8988T (cell line): ENCODE measurements around the gene LONRF3.
"Not testable (repeated sequence)": the region's sequence is repeated elsewhere in the genome, so short reads cannot be mapped to it uniquely, and the experiment has no call there.

Source experiments
- DNase-seq: peaks from one replicate; pipeline ENCODE4 v3.0.0; 2011

Gene LONRF3

DNA sequence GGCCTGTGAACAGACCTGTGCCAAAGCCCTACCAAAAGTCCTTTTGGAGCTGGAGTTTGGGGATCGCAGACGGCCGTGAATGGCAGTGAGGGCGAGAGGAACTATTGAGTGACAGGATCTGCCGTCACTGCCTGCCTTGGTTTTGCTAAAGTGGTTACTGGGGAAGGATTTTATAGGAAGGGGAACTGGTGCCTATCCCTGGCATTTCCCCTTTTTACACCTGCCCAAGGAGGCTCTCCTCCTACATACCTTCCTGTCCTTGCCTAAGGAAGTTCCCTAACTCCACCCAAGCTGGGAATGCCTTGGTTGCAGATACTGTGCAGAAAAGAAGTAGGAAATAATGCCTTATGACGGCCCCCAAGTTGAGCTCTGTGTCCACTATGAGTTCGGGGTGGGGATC, 14.5 kb downstream of the LONRF3 start:
- DNase-seq, result no peak

DNA sequence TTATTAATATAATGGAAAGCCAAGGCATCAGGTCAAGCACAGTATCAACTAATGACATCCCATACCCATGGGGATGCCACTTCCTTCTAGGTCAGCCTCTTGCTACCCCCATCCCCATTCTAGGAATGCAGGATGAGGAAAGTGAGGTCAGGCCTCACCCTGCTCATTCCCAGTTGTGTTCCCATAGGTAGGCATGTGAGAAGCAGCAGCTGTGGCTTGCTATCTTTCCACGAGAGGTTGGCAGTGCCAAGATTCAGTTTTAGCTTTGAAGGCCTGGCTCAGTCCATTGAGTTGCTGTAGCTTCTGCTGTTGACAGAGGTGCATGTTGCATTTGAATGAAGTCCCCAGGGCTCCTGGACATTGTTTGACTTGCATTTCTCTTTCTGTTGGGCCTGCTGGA, 15.5 kb downstream of the LONRF3 start:
- DNase-seq, result no peak

DNA sequence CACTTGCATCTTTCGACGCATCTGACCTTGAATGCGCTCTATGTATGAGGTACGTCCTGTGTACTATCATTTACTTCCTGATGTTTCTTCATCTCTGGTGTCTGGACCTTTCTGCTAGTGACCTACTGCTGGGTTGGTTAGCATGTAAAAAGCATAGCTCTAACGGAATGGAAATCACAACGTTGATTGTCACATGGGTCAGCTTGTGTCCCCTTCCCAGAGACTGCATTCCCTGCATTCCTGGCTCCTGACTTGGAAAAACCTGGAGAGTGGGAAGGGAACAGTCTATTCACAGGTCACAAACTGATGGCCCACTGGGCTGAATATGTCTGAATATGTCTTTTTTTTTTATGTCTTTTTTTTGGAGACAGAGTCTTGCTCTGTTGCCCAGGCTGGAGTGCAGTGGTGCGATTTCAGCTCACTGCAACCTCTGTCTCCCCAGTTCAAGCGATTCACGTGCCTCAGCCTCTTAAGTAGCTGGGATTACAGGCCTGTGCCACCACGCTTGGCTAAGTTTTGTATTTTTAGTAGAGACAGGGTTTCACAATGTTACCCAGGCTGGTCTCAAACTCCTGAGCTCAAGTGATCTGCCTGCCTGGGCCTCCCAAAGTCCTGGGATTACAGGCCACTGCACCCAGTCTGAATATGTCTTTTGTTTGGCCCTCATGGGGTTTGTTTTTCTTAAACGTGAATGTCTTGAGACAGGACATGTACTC, 16.3 kb downstream of the LONRF3 start:
- no peak for DNase-seq

GRCh38 chrX:118992441-118993121, 18.2 kb downstream of the LONRF3 start:
- DNase-seq, result not testable (repeated sequence)

GRCh38 chrX:119003462-119003861, 29.0 kb downstream of the LONRF3 start:
- DNase-seq, result no peak

GRCh38 chrX:119004920-119005524, 30.6 kb downstream of the LONRF3 start:
- DNase-seq, result peak; percentile 32

DNA sequence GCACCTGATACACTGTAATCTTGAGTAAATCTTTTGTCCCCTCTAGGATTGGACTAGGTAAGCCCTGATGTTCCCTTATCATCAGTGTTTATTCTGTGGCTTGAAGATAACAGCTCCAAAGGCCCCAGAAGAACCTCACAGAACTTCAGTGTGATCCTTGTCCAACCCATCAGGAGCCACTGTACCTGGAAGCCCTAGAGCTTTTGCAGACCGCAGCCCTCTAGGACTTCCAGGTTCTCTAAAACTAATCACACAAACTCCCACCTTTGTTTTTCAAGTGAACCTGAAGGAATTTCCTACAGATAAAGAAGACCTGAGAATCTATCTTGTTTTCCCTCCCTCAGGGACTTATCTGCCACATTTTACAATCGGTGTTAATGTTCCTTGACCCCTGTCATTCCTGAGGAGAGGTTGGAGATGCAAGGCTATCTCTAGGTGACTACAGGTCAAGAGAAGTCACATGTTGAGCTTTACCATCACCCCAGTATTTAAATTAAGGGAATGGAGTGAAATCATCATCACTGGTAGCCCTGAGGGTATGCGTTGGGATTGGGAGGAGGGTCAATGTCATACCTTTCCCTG, 32.9 kb downstream of the LONRF3 start:
- no peak for DNase-seq

DNA sequence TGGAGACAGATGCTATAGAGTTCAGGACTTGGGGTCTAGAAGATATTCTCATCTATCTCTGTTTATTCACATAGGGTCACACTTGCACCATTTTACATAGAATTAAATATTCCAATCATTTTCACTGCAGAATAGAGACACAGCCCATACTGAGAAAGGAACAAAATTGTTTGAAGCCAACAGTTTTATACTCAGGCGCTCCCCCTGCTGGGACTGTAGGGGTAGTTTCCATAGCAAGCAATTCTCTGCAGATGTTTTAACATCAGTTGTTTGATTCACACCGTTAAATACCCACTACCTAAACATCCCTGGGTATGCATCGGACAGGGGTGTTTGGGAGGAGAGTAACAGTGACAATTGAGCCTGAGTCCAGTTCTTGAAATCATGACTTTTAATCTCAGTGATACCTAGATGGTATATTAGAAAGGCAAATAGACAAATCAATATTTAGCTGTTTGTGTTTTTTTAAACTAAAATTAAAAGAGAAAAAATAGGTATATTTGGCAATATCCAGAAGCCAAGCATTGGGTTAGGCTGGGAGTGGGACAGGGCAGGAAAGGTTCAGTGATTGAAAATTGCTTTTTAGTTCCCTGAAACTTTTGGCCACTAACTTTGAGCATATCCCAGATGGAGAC, 33.8 kb downstream of the LONRF3 start:
- DNase-seq, result peak; percentile 31

DNA sequence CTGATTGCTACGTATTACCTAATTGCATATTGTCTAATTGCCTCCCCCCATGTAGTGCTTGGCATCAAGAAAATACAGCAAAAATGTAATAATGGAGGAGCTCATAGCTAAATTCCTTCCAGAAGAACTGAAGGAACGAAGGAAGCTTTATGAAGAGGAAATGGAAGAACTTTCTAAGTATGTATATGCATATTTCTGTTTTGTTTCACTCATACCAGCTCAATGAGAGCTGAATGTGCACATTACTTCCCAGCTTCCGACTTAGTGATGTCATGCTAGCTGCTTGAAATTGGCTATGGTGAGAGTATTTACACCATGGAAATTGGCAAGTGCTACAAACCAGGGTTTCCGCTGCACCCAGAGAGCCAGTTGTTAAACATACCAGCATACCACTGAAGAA, 34.7 kb downstream of the LONRF3 start:
- DNase-seq, result no peak

- no peak for DNase-seq
Observed at GRCh38 chrX:119010491-119010890, 36.1 kb downstream of the LONRF3 start.

DNA sequence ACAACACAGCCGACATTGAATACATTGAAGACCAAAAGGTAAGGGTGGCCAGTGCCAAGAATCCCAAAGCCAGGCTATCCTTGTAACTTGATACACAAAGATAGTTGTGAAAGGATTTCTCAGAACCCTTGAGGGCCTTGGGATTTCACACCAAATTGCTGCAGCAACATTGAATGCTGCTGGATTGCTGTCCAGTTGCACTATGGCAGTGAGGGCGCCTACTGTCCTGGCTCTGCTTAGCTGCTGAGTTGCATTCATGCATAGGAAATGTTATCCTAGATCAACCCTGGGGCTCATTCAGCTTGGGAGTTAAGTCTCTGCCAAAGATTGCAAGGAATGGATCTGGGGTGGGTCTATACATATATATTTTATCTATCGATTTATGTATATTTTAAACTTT, 38.7 kb downstream of the LONRF3 start:
- no peak for DNase-seq

DNA sequence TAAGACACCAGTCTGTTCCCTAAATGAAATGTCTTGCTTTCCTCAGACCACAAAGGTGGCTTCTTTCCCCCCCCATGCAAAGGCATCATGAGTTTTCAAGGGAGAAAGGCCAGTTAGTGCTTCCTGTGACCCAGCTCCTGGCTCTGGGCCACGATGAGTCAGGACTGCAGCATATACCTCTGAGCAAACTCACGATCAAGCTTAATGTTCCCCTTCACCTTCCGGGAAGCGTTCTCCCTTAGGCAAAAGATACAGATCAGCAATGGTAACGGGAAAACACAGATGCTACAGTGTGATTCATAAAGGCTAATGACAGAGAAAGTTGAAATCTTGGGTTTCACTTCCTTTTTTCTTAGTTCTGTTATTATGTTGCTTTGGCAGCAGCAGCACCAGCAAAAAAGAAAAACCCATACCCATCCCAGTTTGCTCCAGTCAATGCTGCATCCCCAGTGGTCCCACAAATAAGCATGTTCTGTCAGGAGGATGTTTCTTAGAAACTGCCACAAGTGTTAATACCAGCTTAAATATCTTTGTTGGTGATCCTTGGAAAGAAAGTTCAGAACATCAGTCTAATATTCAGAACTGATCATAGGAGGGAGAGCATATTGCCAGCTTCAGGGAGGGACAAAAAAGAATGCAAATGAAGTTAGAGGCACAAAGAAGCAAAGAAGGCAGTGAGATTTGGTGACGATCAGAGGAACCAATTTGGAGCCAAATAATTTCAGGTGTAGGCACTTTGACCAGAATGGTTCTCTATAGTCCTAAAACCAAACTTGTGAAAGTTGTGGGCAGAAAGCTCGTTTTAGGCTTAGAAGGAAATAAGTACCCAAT, 41.2 kb downstream of the LONRF3 start:
- DNase-seq, result no peak

DNA sequence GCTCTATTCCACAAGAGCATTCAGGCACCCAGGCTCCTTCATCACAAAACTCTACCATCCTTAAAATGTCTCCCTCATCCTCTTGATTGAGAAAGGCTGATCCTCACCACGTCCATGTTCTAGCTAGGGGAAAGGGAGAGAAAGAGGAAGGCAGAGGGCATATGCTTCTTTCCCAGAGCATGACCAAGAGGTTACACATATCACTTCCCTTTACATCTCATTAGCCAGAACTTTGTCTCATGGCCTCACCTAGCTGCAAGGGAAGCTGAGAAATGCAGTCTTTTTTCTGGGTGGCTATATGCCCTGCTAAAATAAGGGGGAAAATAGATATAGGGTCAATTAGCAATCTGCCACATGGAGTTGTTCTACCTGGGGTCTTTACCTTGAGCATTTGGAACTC, 42.7 kb downstream of the LONRF3 start:
- DNase-seq, result no peak

DNA sequence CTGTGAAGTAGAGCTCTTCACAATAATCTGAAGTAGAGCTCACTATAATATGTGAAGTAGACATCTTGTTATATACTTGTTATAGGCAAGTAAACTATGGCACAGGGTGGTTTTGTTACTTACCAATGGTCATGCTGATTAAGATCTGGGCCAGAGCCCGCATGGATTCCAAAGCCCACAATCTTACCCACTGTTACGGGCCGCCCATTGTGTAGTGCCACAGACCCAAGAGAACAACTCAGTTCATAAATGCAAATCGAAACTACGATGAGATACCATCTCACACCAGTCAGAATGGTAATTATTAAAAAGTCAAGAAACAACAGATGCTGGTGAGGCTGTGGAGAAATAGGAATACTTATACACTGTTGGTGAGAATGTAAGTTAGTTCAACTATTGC, 51.5 kb downstream of the LONRF3 start:
- no peak for DNase-seq

GRCh38 chrX:119026344-119026743, 51.9 kb downstream of the LONRF3 start:
- DNase-seq, result not testable (repeated sequence)

GRCh38 chrX:119027960-119028732, 53.7 kb downstream of the LONRF3 start:
- not testable (repeated sequence) for DNase-seq

DNA sequence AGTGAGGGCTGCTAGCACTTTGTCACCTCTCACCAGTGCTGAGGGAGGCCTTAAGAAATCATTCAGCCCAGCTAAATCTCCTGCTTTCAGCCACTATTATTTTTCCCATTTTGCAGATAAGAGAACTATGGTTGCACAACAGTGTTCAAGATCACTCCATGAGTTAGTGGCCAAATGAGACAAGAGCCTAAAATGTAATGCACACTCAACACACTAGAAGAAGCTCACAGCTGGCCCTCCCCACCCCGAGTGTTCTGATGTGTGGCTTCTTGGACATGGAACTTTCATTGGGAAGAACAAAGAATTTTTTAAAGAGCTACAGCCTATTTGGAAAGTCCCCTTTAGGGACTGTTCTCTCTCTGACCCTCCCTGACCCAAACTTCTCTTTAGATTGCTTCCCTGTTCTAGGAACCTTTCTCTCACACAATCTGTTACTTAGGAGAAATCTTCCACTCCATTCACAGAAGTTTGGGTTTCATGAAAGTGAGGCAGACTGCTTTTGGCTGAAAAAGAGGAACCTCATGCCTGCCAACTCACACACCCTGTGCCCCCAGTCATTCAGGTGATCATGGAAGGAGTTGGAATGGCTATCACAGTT, 54.4 kb downstream of the LONRF3 start:
- DNase-seq, result no peak

- not testable (repeated sequence) for DNase-seq
Observed at GRCh38 chrX:119029656-119030055, 55.2 kb downstream of the LONRF3 start.

DNA sequence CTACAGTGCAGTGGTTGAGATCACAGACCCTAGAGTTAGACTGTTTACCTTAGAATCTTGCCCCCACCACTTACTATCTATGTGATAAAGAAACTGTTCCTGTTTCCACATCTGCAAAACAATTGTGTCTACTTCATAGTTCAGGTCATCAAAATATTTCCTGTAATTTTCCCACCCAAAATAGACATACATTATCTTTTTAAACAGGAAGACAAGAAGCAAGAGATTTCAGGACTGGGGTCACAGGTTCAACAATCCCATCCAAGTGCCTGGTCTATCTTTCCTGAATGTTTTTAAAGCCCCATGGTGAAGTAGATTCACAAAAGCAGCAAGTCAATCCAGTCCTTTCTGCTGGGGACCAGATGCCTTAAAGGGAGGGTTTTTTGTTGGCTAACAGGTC, 56.6 kb downstream of the LONRF3 start:
- DNase-seq, result no peak

DNA sequence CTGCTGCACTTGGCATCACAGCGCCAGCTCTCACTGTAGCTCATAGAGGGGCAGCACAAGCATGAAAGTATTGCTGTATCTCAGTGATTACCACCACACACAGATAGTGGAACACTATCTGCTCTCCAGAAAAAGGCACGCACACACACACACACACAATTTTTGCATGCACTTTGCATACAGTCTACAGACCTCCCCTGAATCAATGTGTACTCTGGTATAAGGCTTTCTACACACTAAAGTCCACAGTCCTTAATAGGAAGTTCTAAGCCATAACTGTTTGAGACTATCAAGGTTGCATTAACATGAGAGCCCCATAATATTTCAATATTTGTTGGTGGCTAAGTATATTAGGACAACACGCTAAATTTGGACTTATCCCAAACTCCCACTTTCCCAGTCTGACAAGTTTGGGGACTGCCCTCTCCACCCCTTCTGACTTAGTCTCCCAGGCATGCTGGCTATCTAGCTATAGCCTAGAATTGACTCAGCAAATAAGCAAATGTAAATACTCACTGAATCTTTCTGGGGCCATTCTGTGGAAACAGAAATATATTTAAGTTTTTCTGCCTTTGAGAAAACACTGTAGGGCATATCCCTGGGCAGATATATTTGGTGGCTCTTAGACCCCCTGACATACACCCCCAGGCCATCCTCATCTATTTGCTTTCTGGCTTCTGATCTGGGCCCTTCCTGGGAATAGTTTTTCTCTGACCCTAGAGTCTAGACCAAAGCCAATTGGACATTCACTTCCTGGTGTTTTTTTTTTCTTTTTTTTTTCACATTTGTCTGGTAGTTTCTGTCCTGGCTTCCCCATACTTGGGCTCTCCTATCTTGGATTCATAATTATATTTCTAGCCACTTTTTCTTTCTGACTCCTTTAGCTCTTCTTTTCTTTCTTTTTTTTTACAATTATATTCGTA, 62.0 kb downstream of the LONRF3 start:
- DNase-seq, result no peak
